SJCRH30 (cell line): ENCODE data around the gene F10. TPM values are rescaled to one million over a fixed set of nuclear protein-coding genes. Genes with fewer than 3 reads are reported as not detected.
"Not testable (repeated sequence)": the region's sequence is repeated elsewhere in the genome, so short reads cannot be mapped to it uniquely, and the experiment has no call there.

Experiments used
- DNase-seq, 2 experiments: peaks; one replicate each; pipeline ENCODE4 v3.0.0-alpha.2; 2015 to 2020
- H3K27ac ChIP-seq: fragments of 250-450 bp; sonication (Bioruptor Pico); 2 replicates; pipeline ENCODE4 v1.5.1; 2020; ENCODE audit warnings: mild to moderate bottlenecking, moderate library complexity
- H3K27me3 ChIP-seq: fragments of 250-450 bp; sonication (Bioruptor Pico); 2 replicates; pipeline ENCODE4 v1.5.1; 2020; ENCODE audit warnings: mild to moderate bottlenecking, moderate library complexity
- H3K36me3 ChIP-seq: fragments of 250-450 bp; sonication (Bioruptor Pico); 2 replicates; pipeline ENCODE4 v1.5.1; 2020; ENCODE audit warnings: mild to moderate bottlenecking, moderate library complexity
- H3K4me1 ChIP-seq: fragments of 250-450 bp; sonication (Bioruptor Pico); 2 replicates; pipeline ENCODE4 v1.5.1; 2020; ENCODE audit warnings: mild to moderate bottlenecking, moderate library complexity
- H3K4me3 ChIP-seq: fragments of 250-450 bp; sonication (Bioruptor Pico); 2 replicates; pipeline ENCODE4 v1.5.1; 2020; ENCODE audit warnings: mild to moderate bottlenecking, moderate library complexity
- H3K9me3 ChIP-seq: fragments of 250-450 bp; sonication (Bioruptor Pico); replicated peaks from 2 replicates; pipeline ENCODE4 v1.5.1; 2020; ENCODE audit warnings: mild to moderate bottlenecking, moderate library complexity
- total RNA-seq: library from RNA; depleted of rRNA; stranded (reverse); fragments of >200 nt; shearing (Covaris generic); gene quantifications from 2 replicates; pipeline ENCODE4 v1.2.3, GENCODE V29; 2014

The F10 gene
- total RNA-seq, 1 experiment from 2014 or later, result 0.16 TPM

- no peaks in the 10 kb centered on the region for H3K36me3 ChIP-seq
- peak overlapping the region; percentile 62 for H3K4me3 ChIP-seq
- H3K4me1 ChIP-seq, result peaks cover 8% of the 10 kb centered on the region; the same call in 1 of the 2 replicates
- no peak for DNase-seq
- H3K27me3 ChIP-seq, result no peaks in the 10 kb centered on the region; the same call in 1 of the 2 replicates
- H3K27ac ChIP-seq, result no peak overlapping the region
- no peaks in the 10 kb centered on the region for H3K9me3 ChIP-seq
Measured at GRCh38 chr13:113152691-113152983, 30.0 kb downstream of the F10 start.

- DNase-seq, result peak; percentile 31 to 43
- H3K4me1 ChIP-seq, result peaks cover 8% of the 10 kb centered on the region; the same call in 1 of the 2 replicates
- H3K9me3 ChIP-seq, result no peaks in the 10 kb centered on the region
- no peaks in the 10 kb centered on the region for H3K36me3 ChIP-seq
- H3K27ac ChIP-seq, result peak overlapping the region; percentile 53
- H3K27me3 ChIP-seq, result no peaks in the 10 kb centered on the region; the same call in 1 of the 2 replicates
- H3K4me3 ChIP-seq, result peak overlapping the region; percentile 62
Measured at GRCh38 chr13:113152984-113153809, 30.6 kb downstream of the F10 start.

- Histone ChIP-seq H3K9me3 (no peaks in the 10 kb centered on the region), H3K27me3 (no peaks in the 10 kb centered on the region; the same call in 1 of the 2 replicates), H3K36me3 (no peaks in the 10 kb centered on the region), H3K27ac (peak overlapping the region; percentile 53), H3K4me3 (peak overlapping the region; percentile 62), H3K4me1 (peaks cover 8% of the 10 kb centered on the region; the same call in 1 of the 2 replicates)
- peak; percentile 73 to 77 for DNase-seq
Measured at GRCh38 chr13:113153810-113154748, 31.5 kb downstream of the F10 start.

- Histone ChIP-seq H3K27me3 (no peaks in the 10 kb centered on the region; the same call in 1 of the 2 replicates), H3K4me3 (no peak overlapping the region), H3K9me3 (no peaks in the 10 kb centered on the region), H3K27ac (no peak overlapping the region), H3K4me1 (peaks cover 8% of the 10 kb centered on the region; the same call in 1 of the 2 replicates), H3K36me3 (no peaks in the 10 kb centered on the region)
- DNase-seq, result no peak
Measured at GRCh38 chr13:113155201-113155600, 32.6 kb downstream of the F10 start.

- Histone ChIP-seq H3K27ac (no peak overlapping the region), H3K27me3 (peaks cover 6% of the 10 kb centered on the region), H3K4me3 (no peak overlapping the region), H3K9me3 (no peaks in the 10 kb centered on the region), H3K36me3 (no peaks in the 10 kb centered on the region), H3K4me1 (peaks cover 8% of the 10 kb centered on the region; the same call in 1 of the 2 replicates)
- no peak for DNase-seq
Measured at GRCh38 chr13:113155982-113156655, 33.5 kb downstream of the F10 start.

GRCh38 chr13:113157206-113157928 is 34.8 kb downstream of the F10 start:
- no peak for DNase-seq
- Histone ChIP-seq H3K27ac (no peak overlapping the region), H3K4me1 (peaks cover 8% of the 10 kb centered on the region; the same call in 1 of the 2 replicates), H3K27me3 (peaks cover 6% of the 10 kb centered on the region), H3K4me3 (no peak overlapping the region), H3K36me3 (no peaks in the 10 kb centered on the region), H3K9me3 (no peaks in the 10 kb centered on the region)

- H3K36me3 ChIP-seq, result no peaks in the 10 kb centered on the region
- no peak within 1 kb of the TSS for H3K27ac ChIP-seq
- no peaks in the 10 kb centered on the region for H3K9me3 ChIP-seq
- peaks cover 6% of the 10 kb centered on the region for H3K27me3 ChIP-seq
- peaks cover 11% of the 10 kb centered on the region; the same call in 1 of the 2 replicates for H3K4me1 ChIP-seq
- DNase-seq, result peak in 1 of 2 experiments; percentile 28
- H3K4me3 ChIP-seq, result no peak within 1 kb of the TSS
Measured at GRCh38 chr13:113157929-113158747, 35.5 kb downstream of the F10 start, which contains the start of gene PROZ. Gene PROZ (plus strand): TSS chr13:113158648. CDS start chr13:113158661, 13 bp downstream.

- peaks cover 13% of the 10 kb centered on the region; the same call in 1 of the 2 replicates for H3K4me1 ChIP-seq
- H3K36me3 ChIP-seq, result no peaks in the 10 kb centered on the region
- H3K27me3 ChIP-seq, result peaks cover 6% of the 10 kb centered on the region
- DNase-seq, result no peak
- H3K4me3 ChIP-seq, result no peak overlapping the region
- H3K9me3 ChIP-seq, result no peaks in the 10 kb centered on the region
- no peak overlapping the region for H3K27ac ChIP-seq
Measured at GRCh38 chr13:113158946-113159345, 36.3 kb downstream of the F10 start.

- H3K27ac ChIP-seq, result no peak overlapping the region
- no peak overlapping the region for H3K4me3 ChIP-seq
- H3K36me3 ChIP-seq, result no peaks in the 10 kb centered on the region
- H3K9me3 ChIP-seq, result no peaks in the 10 kb centered on the region
- no peak for DNase-seq
- peaks cover 10% of the 10 kb centered on the region; the same call in 1 of the 2 replicates for H3K4me1 ChIP-seq
- H3K27me3 ChIP-seq, result peaks cover 6% of the 10 kb centered on the region
Measured at GRCh38 chr13:113159701-113160100, 37.1 kb downstream of the F10 start.

GRCh38 chr13:113160983-113161382 is 38.4 kb downstream of the F10 start:
- Histone ChIP-seq H3K36me3 (no peaks in the 10 kb centered on the region), H3K27me3 (peaks cover 6% of the 10 kb centered on the region; the same call in 1 of the 2 replicates), H3K9me3 (no peaks in the 10 kb centered on the region), H3K27ac (no peak overlapping the region), H3K4me1 (peaks cover 7% of the 10 kb centered on the region), H3K4me3 (no peak overlapping the region)
- no peak for DNase-seq

GRCh38 chr13:113161433-113161832 is 38.8 kb downstream of the F10 start:
- no peak overlapping the region for H3K4me3 ChIP-seq
- no peak overlapping the region for H3K27ac ChIP-seq
- no peaks in the 10 kb centered on the region for H3K9me3 ChIP-seq
- no peaks in the 10 kb centered on the region for H3K36me3 ChIP-seq
- peaks cover 8% of the 10 kb centered on the region for H3K4me1 ChIP-seq
- peaks cover 6% of the 10 kb centered on the region; the same call in 1 of the 2 replicates for H3K27me3 ChIP-seq
- no peak for DNase-seq

- H3K4me3 ChIP-seq, H3K9me3 ChIP-seq, DNase-seq, H3K4me1 ChIP-seq, H3K36me3 ChIP-seq, H3K27me3 ChIP-seq, H3K27ac ChIP-seq: not testable (repeated sequence)
Measured at GRCh38 chr13:113161975-113162374, 39.4 kb downstream of the F10 start.
